Measurements from ENCODE around the gene STARD7.

Gene STARD7

DNA sequence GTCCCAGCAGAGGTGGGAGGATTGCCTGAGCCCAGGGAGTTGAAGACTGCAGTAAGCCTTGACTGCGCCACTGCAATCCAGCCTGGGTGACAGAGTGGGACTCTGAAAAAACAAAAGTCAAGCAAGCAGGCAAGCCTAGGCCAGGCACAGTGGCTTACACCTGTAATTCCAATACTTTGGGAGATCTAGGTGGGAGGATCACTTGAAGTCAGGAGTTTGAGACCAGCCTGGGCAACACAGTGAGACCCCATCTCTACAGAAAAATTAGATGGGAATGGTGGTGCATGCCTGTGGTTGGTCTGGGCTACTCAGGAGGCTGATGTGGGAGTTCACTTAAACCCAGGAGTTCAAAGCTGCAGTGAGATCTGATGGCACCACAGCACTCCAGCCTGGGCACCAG is 28.6 kb downstream of the STARD7 start:
- Histone ChIP-seq H3K4me3 (ENCODE audit: low read depth, low read length) (no peak overlapping the region), H3K36me3 (peaks cover 12% of the 10 kb centered on the region), H3K27me3 (ENCODE audit: insufficient read depth, low read depth, severe bottlenecking) (no peaks in the 10 kb centered on the region), H3K27ac (no peak overlapping the region), H3K9me3 (ENCODE audit: severe bottlenecking) (no peaks in the 10 kb centered on the region)
- TF ChIP-seq CTCF (IDR thresholded peaks at IDR 0.05; ENCODE audit: low read depth, low read length) = no peak
- no peak for DNase-seq

GRCh38 chr2:96176661-96177060 is 32.0 kb downstream of the STARD7 start:
- TF ChIP-seq CTCF (IDR thresholded peaks at IDR 0.05; ENCODE audit: low read depth, low read length) = no peak
- Histone ChIP-seq H3K27me3 (ENCODE audit: insufficient read depth, low read depth, severe bottlenecking) (no peaks in the 10 kb centered on the region), H3K9me3 (ENCODE audit: severe bottlenecking) (no peaks in the 10 kb centered on the region), H3K36me3 (no peaks in the 10 kb centered on the region), H3K27ac (no peak overlapping the region), H3K4me3 (ENCODE audit: low read depth, low read length) (no peak overlapping the region)
- no peak for DNase-seq

DNA sequence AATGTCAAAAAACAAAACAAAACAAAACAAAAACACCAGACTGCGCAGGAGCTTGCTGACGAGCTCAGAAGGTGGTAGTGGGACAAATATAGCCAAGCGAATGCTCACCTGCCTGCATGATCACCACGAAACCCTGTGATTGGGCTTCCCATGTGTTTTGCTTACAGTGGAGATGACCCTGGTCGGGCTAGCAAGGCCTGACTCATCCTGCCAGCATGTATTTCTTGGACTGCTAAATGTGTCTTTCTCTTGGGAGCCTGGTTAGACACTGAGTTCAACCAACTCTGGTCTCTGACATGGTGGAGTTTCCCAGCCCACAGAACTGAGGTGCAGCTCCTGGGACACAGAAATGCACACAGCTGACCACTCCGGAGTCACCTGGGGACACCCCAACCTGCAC is 32.7 kb downstream of the STARD7 start:
- H3K27me3 ChIP-seq (ENCODE audit: insufficient read depth, low read depth, severe bottlenecking) = no peaks in the 10 kb centered on the region
- no peaks in the 10 kb centered on the region for H3K36me3 ChIP-seq
- H3K9me3 ChIP-seq (ENCODE audit: severe bottlenecking) = no peaks in the 10 kb centered on the region
- TF ChIP-seq CTCF (IDR thresholded peaks at IDR 0.05; ENCODE audit: low read depth, low read length) = no peak
- no peak overlapping the region for H3K4me3 ChIP-seq (ENCODE audit: low read depth, low read length)
- no peak overlapping the region for H3K27ac ChIP-seq
- DNase-seq = no peak

DNA sequence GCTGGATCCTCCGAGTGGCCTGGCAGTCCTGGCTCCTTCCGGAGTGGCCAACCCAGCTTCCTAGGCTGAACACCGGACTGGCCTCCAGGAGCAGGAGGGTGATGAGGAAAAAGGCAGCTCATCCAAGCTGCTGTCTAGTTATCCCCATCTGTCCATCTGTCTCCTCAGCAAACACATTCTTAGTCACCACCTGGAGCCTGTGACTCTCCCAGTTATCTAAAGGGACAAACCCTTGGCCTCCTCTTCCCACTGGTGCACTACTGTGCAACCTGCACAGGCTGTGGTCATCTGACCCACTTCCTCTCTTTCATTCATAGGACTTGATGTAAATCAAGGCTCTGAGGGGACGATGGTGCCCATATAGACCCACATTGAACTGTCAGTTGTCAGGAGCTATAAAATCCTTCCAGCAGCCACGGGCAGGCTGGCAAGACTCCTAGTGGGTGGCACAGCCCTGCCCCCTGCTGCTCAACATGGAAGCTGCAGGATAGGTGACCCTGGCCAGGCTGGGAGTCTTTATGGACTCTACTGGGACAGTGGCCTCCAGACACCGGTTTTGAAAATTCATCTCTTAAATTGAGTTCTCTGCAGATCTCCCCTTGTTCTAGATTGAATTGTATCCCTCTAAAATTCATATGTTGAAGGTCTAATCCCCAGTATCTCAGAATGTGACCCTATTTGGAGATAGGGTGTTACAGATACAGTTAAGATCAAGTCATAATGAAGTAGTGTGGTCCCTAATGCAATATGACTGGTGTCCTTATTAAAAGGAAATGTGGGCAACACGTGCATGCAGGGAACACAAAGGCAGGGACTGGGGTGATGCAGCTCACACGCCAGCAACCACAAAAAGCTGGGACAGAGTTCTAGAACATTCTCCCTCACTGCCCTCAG is 34.1 kb downstream of the STARD7 start:
- Histone ChIP-seq H3K27me3 (ENCODE audit: insufficient read depth, low read depth, severe bottlenecking) (no peaks in the 10 kb centered on the region), H3K36me3 (no peaks in the 10 kb centered on the region), H3K9me3 (ENCODE audit: severe bottlenecking) (peaks cover 7% of the 10 kb centered on the region), H3K27ac (peak overlapping the region; percentile 82), H3K4me3 (ENCODE audit: low read depth, low read length) (no peak overlapping the region)
- TF ChIP-seq CTCF (IDR thresholded peaks at IDR 0.05; ENCODE audit: low read depth, low read length) = peak; percentile 88
- DNase-seq = peak; percentile 90

DNA sequence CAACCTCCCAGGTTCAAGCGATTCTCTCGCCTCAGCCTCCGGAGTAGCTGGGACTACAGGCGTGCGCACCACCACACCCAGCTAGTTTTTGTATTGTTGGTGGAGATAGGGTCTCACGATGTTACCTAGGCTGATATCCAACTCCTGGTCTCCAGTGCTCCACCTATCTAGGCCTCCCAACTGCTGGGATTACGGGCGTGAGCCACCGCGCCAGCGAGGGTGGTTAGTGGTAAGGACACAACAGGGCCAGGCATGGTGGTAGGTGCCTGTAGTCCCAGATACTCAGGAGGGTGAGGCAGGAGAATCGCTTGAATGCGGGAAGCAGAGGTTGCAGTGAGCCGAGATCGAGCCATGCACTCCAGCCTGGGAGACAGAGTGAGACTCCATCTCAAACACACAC is 36.8 kb downstream of the STARD7 start:
- Histone ChIP-seq H3K27ac (no peak overlapping the region), H3K9me3 (ENCODE audit: severe bottlenecking) (peaks cover 7% of the 10 kb centered on the region), H3K36me3 (no peaks in the 10 kb centered on the region), H3K4me3 (ENCODE audit: low read depth, low read length) (no peak overlapping the region), H3K27me3 (ENCODE audit: insufficient read depth, low read depth, severe bottlenecking) (no peaks in the 10 kb centered on the region)
- no peak for TF ChIP-seq CTCF (IDR thresholded peaks at IDR 0.05; ENCODE audit: low read depth, low read length)
- no peak for DNase-seq

DNA sequence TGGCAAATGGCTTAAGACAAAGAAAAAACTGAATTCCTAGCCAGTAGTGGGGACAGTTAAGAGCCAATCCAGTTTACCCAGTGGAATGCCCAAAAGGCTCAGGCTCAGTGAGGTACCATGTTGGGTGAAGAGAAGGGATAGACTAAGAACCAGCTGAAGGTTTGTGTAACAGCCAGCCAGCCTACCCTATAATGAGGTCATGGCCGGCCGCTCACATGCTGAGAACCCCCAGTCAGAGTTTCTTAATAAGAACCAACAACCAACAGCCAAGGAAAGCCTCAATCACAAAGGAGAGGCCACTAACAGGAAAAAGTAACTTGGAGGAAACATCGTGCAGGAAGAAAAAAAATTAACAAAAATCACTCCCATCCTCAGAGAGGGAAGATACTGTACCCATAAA is 38.0 kb downstream of the STARD7 start:
- DNase-seq = no peak
- Histone ChIP-seq H3K4me3 (ENCODE audit: low read depth, low read length) (no peak overlapping the region), H3K27ac (no peak overlapping the region), H3K9me3 (ENCODE audit: severe bottlenecking) (peaks cover 7% of the 10 kb centered on the region), H3K27me3 (ENCODE audit: insufficient read depth, low read depth, severe bottlenecking) (no peaks in the 10 kb centered on the region), H3K36me3 (no peaks in the 10 kb centered on the region)
- TF ChIP-seq CTCF (IDR thresholded peaks at IDR 0.05; ENCODE audit: low read depth, low read length) = no peak

Measured in WERI-Rb-1 (cell line).